ENCODE measurements around the gene ZMAT3. TPM values are rescaled to one million over a fixed set of nuclear protein-coding genes. Genes with fewer than 3 reads are reported as not detected.
A peak's percentile ranks its signal among the peaks of the same experiment; 100 is the strongest.

ZMAT3 gene, protein sequence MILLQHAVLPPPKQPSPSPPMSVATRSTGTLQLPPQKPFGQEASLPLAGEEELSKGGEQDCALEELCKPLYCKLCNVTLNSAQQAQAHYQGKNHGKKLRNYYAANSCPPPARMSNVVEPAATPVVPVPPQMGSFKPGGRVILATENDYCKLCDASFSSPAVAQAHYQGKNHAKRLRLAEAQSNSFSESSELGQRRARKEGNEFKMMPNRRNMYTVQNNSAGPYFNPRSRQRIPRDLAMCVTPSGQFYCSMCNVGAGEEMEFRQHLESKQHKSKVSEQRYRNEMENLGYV
- 11.9 and 17.8 TPM in 2 replicates for polyA plus RNA-seq (2012; rRNA removed)
- polyA plus RNA-seq (2012; cell fraction: cytosol; rRNA removed), result 17.1 and 18.3 TPM in 2 replicates
- polyA plus RNA-seq (2012; cell fraction: nucleus; rRNA removed), result 7.7 and 11.5 TPM in 2 replicates

DNA sequence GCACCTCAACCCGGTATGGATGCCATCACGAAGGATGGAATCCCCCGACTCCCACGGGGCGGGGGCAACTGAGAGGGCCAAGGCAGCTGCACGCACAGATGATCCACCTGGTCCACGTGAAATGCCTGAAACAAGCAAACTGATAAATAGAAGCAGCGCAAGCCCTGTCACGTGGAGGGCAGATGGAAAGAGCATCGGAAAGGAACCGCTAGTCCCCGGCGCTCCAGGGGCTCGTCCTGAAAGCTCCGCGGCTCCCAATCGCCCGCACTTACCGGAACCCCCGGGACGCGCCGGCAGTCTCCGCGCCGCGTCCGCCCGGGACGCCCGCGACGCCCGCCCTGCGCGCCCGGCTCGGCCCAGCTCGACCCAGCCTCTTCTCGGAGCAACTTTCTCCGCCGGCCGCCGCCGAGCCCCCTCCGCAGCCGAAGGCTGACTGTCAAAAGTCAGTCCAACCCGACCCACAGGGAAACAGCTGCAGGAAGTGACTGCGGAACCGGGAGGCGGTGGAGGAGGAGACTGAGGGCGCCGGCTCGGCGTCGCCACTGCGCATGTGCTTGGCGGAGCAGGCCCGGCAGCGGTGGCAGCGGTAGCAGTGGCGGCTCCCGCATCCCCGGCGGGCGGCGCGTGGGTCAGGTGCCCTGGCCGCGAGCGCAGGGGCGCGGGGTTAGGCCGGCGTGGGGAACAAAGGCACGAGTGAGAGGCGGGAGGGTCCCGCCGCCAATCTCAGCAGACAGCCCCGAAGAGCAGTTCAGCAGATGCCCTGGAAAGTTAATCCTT lies at the start of gene ZMAT3:
Gene ZMAT3, minus strand, starts transcription at position 487 of the 777 bp plus-strand sequence. CDS start 4,057 bp downstream, outside the sequence.
- Histone ChIP-seq H4K20me1 (ENCODE audit: insufficient read depth) (no peaks in the 10 kb centered on the region), H3K4me3 (ENCODE audit: low read depth in 2 of 2, low read length in 1 of 2) (peak within 1 kb of the TSS; percentile 86 to 96), H3K9me3 (no peaks in the 10 kb centered on the region), H3K36me3 (replicated peaks in 1 of 2; ENCODE audit: control insufficient read depth in 1 of 2, insufficient read depth in 2 of 2, low read length in 1 of 2) (peaks cover 15 to 19% of the 10 kb centered on the region in 2 experiments), H3K9me2 (no peaks in the 10 kb centered on the region), H3K9ac (peak within 1 kb of the TSS; percentile 79), H3K4me2 (peak within 1 kb of the TSS; percentile 89), H3K4me1 (ENCODE audit: control insufficient read depth in 1 of 2, insufficient read depth in 2 of 2, low read depth in 1 of 2, low read length in 1 of 2) (peaks cover 4 to 16% of the 10 kb centered on the region in 2 experiments; a peak in 3 of 4 replicates), H3F3A (replicated peaks; ENCODE audit: insufficient read depth) (peaks cover 4% of the 10 kb centered on the region), H3K79me2 (ENCODE audit: insufficient read depth) (peaks cover 51% of the 10 kb centered on the region), H2AFZ (ENCODE audit: low read depth) (peak within 1 kb of the TSS; percentile 91), H3K27me3 (ENCODE audit: insufficient read depth) (no peaks in the 10 kb centered on the region), H3K27ac (ENCODE audit: low read depth in 2 of 2, low read length in 1 of 2) (peak within 1 kb of the TSS; percentile 79 to 92)
- ChIA-PET CTCF (interaction anchor here (1.3 to 5.1 kb wide), 5 partner anchors 11 to 244 kb away, joined by 3 to 24 read pairs (median 15); partner anchors contain the start of gene PIK3CA), POLR2A (no interaction called here)
- DNase-seq, result peak; percentile 96
- under 1% methylated on average over 19 of the region's 80 CpGs for WGBS (ENCODE audit: low lambda C conversion rate)
- TF ChIP-seq GATA2 (CRISPR knock-in tag; IDR thresholded peaks at IDR 0.05), result no peak
- TF ChIP-seq CHD2 (IDR thresholded peaks at IDR 0.05; ENCODE audit: low read length, partially characterized antibody), result peak; percentile 21
- peak; percentile 91 for TF ChIP-seq MXI1 (IDR thresholded peaks at IDR 0.05; ENCODE audit: low read depth, low read length)
- no peak for TF ChIP-seq FOXM1 (IDR thresholded peaks at IDR 0.05; ENCODE audit: low read depth)
- no peak for TF ChIP-seq RXRA (IDR thresholded peaks at IDR 0.05; ENCODE audit: borderline replicate concordance, low read depth)
- TF ChIP-seq POLR2AphosphoS5 (IDR thresholded peaks at IDR 0.05; ENCODE audit: low read depth, low read length), result peak; percentile 88
- 0 out of 2 replicates have a peak, but pooled peaks have one; percentile 1 for TF ChIP-seq NFIC (IDR thresholded peaks at IDR 0.05; ENCODE audit: borderline replicate concordance)
- no peak for TF ChIP-seq EP300 (IDR thresholded peaks at IDR 0.05; ENCODE audit: borderline replicate concordance in 1 of 2, low read depth in 1 of 2, low read length in 1 of 2)
- TF ChIP-seq, protein P1, sequence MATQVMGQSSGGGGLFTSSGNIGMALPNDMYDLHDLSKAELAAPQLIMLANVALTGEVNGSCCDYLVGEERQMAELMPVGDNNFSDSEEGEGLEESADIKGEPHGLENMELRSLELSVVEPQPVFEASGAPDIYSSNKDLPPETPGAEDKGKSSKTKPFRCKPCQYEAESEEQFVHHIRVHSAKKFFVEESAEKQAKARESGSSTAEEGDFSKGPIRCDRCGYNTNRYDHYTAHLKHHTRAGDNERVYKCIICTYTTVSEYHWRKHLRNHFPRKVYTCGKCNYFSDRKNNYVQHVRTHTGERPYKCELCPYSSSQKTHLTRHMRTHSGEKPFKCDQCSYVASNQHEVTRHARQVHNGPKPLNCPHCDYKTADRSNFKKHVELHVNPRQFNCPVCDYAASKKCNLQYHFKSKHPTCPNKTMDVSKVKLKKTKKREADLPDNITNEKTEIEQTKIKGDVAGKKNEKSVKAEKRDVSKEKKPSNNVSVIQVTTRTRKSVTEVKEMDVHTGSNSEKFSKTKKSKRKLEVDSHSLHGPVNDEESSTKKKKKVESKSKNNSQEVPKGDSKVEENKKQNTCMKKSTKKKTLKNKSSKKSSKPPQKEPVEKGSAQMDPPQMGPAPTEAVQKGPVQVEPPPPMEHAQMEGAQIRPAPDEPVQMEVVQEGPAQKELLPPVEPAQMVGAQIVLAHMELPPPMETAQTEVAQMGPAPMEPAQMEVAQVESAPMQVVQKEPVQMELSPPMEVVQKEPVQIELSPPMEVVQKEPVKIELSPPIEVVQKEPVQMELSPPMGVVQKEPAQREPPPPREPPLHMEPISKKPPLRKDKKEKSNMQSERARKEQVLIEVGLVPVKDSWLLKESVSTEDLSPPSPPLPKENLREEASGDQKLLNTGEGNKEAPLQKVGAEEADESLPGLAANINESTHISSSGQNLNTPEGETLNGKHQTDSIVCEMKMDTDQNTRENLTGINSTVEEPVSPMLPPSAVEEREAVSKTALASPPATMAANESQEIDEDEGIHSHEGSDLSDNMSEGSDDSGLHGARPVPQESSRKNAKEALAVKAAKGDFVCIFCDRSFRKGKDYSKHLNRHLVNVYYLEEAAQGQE (IDR thresholded peaks at IDR 0.05; ENCODE audit: low read depth, low read length), result peak; percentile 23; the same call in 1 of the 2 replicates
- TF ChIP-seq, protein P2, sequence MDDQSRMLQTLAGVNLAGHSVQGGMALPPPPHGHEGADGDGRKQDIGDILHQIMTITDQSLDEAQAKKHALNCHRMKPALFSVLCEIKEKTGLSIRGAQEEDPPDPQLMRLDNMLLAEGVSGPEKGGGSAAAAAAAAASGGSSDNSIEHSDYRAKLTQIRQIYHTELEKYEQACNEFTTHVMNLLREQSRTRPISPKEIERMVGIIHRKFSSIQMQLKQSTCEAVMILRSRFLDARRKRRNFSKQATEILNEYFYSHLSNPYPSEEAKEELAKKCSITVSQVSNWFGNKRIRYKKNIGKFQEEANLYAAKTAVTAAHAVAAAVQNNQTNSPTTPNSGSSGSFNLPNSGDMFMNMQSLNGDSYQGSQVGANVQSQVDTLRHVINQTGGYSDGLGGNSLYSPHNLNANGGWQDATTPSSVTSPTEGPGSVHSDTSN (IDR thresholded peaks at IDR 0.05), result peak; percentile 61
- peak; percentile 89 for TF ChIP-seq NRF1 (IDR thresholded peaks at IDR 0.05; ENCODE audit: low read depth, low read length)
- TF ChIP-seq, protein P3, sequence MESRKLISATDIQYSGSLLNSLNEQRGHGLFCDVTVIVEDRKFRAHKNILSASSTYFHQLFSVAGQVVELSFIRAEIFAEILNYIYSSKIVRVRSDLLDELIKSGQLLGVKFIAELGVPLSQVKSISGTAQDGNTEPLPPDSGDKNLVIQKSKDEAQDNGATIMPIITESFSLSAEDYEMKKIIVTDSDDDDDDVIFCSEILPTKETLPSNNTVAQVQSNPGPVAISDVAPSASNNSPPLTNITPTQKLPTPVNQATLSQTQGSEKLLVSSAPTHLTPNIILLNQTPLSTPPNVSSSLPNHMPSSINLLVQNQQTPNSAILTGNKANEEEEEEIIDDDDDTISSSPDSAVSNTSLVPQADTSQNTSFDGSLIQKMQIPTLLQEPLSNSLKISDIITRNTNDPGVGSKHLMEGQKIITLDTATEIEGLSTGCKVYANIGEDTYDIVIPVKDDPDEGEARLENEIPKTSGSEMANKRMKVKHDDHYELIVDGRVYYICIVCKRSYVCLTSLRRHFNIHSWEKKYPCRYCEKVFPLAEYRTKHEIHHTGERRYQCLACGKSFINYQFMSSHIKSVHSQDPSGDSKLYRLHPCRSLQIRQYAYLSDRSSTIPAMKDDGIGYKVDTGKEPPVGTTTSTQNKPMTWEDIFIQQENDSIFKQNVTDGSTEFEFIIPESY (IDR thresholded peaks at IDR 0.05; ENCODE audit: borderline replicate concordance, low read depth), result no peak
- TF ChIP-seq, protein P4, sequence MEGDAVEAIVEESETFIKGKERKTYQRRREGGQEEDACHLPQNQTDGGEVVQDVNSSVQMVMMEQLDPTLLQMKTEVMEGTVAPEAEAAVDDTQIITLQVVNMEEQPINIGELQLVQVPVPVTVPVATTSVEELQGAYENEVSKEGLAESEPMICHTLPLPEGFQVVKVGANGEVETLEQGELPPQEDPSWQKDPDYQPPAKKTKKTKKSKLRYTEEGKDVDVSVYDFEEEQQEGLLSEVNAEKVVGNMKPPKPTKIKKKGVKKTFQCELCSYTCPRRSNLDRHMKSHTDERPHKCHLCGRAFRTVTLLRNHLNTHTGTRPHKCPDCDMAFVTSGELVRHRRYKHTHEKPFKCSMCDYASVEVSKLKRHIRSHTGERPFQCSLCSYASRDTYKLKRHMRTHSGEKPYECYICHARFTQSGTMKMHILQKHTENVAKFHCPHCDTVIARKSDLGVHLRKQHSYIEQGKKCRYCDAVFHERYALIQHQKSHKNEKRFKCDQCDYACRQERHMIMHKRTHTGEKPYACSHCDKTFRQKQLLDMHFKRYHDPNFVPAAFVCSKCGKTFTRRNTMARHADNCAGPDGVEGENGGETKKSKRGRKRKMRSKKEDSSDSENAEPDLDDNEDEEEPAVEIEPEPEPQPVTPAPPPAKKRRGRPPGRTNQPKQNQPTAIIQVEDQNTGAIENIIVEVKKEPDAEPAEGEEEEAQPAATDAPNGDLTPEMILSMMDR (IDR thresholded peaks at IDR 0.05), result no peak
- TF ChIP-seq TAF1 (IDR thresholded peaks at IDR 0.05; ENCODE audit: borderline replicate concordance, low read depth, low read length), result peak; percentile 80; the same call in 1 of the 2 replicates
- no peak for TF ChIP-seq FOXJ3 (CRISPR knock-in tag; IDR thresholded peaks at IDR 0.05)
- peak; percentile 94; the same call in 1 of the 2 replicates for TF ChIP-seq SIN3A (IDR thresholded peaks at IDR 0.05; ENCODE audit: borderline replicate concordance, low read depth, low read length)
- TF ChIP-seq ELF1 (IDR thresholded peaks at IDR 0.05), result 0 out of 2 replicates have a peak, but pooled peaks have one; percentile 48
- TF ChIP-seq, protein P5, sequence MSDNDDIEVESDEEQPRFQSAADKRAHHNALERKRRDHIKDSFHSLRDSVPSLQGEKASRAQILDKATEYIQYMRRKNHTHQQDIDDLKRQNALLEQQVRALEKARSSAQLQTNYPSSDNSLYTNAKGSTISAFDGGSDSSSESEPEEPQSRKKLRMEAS (IDR thresholded peaks at IDR 0.05; ENCODE audit: low read depth), result peak; percentile 85
- TF ChIP-seq, protein P6, sequence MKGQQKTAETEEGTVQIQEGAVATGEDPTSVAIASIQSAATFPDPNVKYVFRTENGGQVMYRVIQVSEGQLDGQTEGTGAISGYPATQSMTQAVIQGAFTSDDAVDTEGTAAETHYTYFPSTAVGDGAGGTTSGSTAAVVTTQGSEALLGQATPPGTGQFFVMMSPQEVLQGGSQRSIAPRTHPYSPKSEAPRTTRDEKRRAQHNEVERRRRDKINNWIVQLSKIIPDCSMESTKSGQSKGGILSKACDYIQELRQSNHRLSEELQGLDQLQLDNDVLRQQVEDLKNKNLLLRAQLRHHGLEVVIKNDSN (IDR thresholded peaks at IDR 0.05; ENCODE audit: borderline replicate concordance, low read depth), result peak; percentile 61; the same call in 1 of the 2 replicates

All from SK-N-SH (cell line).